OCI-LY1 (cell line): ENCODE data around the gene ZBTB14.

Source experiments
- H2AFZ ChIP-seq: fragments of 200-600 bp; sonication (generic), shearing (Covaris generic); 2 replicates; pipeline ENCODE4 v1.6.0; 2014; ENCODE audit warnings: antibody characterized with exemption, mild to moderate bottlenecking, low read length
- H3F3A ChIP-seq: fragments of 200-600 bp; sonication (generic), shearing (Covaris generic); 2 replicates; pipeline ENCODE4 v1.6.0; 2014; ENCODE audit warnings: mild to moderate bottlenecking, antibody characterized with exemption, low read length, moderate library complexity; ENCODE audit not compliant: insufficient read depth
- H3K27ac ChIP-seq: fragments of 200-600 bp; sonication (generic); 2 replicates; pipeline ENCODE4 v1.5.1; 2014; ENCODE audit warnings: low read length, mixed run types, mild to moderate bottlenecking, low read depth; ENCODE audit not compliant: poor library complexity, severe bottlenecking
- H3K27me3 ChIP-seq: fragments of 200-600 bp; sonication (generic); 2 replicates; pipeline ENCODE4 v1.6.0; 2014; ENCODE audit warnings: antibody characterized with exemption, mild to moderate bottlenecking, low read length, moderate library complexity; ENCODE audit not compliant: insufficient read depth
- H3K36me3 ChIP-seq: fragments of 200-600 bp; sonication (generic); 2 replicates; pipeline ENCODE4 v1.6.1; 2014; ENCODE audit warnings: mild to moderate bottlenecking, antibody characterized with exemption, low read length, moderate library complexity, mixed read lengths; ENCODE audit not compliant: insufficient read depth
- H3K4me1 ChIP-seq: fragments of 200-600 bp; sonication (generic); 2 replicates; pipeline ENCODE4 v1.5.1; 2014; ENCODE audit warnings: mild to moderate bottlenecking, low read length, moderate library complexity; ENCODE audit not compliant: insufficient read depth, severe bottlenecking
- H3K4me2 ChIP-seq: fragments of 200-600 bp; sonication (generic), shearing (Covaris generic); 2 replicates; pipeline ENCODE4 v1.6.1; 2014; ENCODE audit warnings: low read length
- H3K4me3 ChIP-seq: fragments of 200-600 bp; sonication (generic); 2 replicates; pipeline ENCODE4 v1.5.1; 2014; ENCODE audit warnings: low read length, low read depth, mild to moderate bottlenecking, mixed read lengths; ENCODE audit not compliant: poor library complexity, severe bottlenecking
- H3K79me2 ChIP-seq: fragments of 200-600 bp; shearing (Covaris generic); 2 replicates; pipeline ENCODE4 v1.6.1; 2016; ENCODE audit warnings: mixed run types, low read length, mixed read lengths; ENCODE audit not compliant: insufficient read depth
- H3K9ac ChIP-seq: fragments of 200-600 bp; sonication (generic), shearing (Covaris generic); 2 replicates; pipeline ENCODE4 v1.6.1; 2014; ENCODE audit warnings: mild to moderate bottlenecking, low read length, mixed read lengths
- H3K9me2 ChIP-seq: fragments of 200-600 bp; sonication (generic), shearing (Covaris generic); 2 replicates; pipeline ENCODE4 v1.6.1; 2014; ENCODE audit warnings: low read depth, mild to moderate bottlenecking, low read length, mixed read lengths
- H3K9me3 ChIP-seq: fragments of 200-600 bp; shearing (Covaris generic); 2 replicates; pipeline ENCODE4 v1.6.1; 2014; ENCODE audit warnings: low read length, mixed read lengths
- H4K20me1 ChIP-seq: fragments of 200-600 bp; sonication (generic), shearing (Covaris generic); 2 replicates; pipeline ENCODE4 v1.6.0; 2016; ENCODE audit warnings: mild to moderate bottlenecking, low read length; ENCODE audit not compliant: insufficient read depth
- EZH2 ChIP-seq: fragments of 200-600 bp; sonication (generic), shearing (Covaris generic); IDR thresholded peaks from 2 replicates; pipeline ENCODE4 v1.8.0; 2017; ENCODE audit warnings: borderline replicate concordance, mixed run types, mild to moderate bottlenecking, antibody characterized with exemption, low read length, moderate library complexity, mixed read lengths
- TF ChIP-seq, protein P1 (sequence below): fragments of 200-600 bp; sonication (generic), shearing (Covaris generic); IDR thresholded peaks from 2 replicates; pipeline ENCODE4 v1.5.1; 2017; ENCODE audit warnings: mild to moderate bottlenecking, antibody characterized with exemption, low read length, moderate library complexity, mixed read lengths

The ZBTB14 gene

GRCh38 chr18:5304232-5304631, 8.7 kb upstream of the ZBTB14 start:
- Histone ChIP-seq H3K9ac (no peak overlapping the region), H3K9me2 (no peaks in the 10 kb centered on the region), H3K27ac (no peak overlapping the region), H3K79me2 (no peaks in the 10 kb centered on the region), H3K27me3 (no peaks in the 10 kb centered on the region), H3K4me2 (no peak overlapping the region), H3F3A (no peaks in the 10 kb centered on the region), H3K36me3 (no peaks in the 10 kb centered on the region), H3K4me3 (no peak overlapping the region), H2AFZ (no peak overlapping the region), H3K9me3 (no peaks in the 10 kb centered on the region), H3K4me1 (peaks cover 2% of the 10 kb centered on the region), H4K20me1 (no peaks in the 10 kb centered on the region)
- TF ChIP-seq, protein P1, sequence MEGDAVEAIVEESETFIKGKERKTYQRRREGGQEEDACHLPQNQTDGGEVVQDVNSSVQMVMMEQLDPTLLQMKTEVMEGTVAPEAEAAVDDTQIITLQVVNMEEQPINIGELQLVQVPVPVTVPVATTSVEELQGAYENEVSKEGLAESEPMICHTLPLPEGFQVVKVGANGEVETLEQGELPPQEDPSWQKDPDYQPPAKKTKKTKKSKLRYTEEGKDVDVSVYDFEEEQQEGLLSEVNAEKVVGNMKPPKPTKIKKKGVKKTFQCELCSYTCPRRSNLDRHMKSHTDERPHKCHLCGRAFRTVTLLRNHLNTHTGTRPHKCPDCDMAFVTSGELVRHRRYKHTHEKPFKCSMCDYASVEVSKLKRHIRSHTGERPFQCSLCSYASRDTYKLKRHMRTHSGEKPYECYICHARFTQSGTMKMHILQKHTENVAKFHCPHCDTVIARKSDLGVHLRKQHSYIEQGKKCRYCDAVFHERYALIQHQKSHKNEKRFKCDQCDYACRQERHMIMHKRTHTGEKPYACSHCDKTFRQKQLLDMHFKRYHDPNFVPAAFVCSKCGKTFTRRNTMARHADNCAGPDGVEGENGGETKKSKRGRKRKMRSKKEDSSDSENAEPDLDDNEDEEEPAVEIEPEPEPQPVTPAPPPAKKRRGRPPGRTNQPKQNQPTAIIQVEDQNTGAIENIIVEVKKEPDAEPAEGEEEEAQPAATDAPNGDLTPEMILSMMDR = no peak
- no peak for TF ChIP-seq EZH2

GRCh38 chr18:5303636-5304035, 8.1 kb upstream of the ZBTB14 start:
- H2AFZ ChIP-seq = no peak overlapping the region
- no peaks in the 10 kb centered on the region for H3K9me2 ChIP-seq
- no peaks in the 10 kb centered on the region for H3K9me3 ChIP-seq
- no peaks in the 10 kb centered on the region for H3K36me3 ChIP-seq
- TF ChIP-seq, protein P1 = no peak
- no peak for TF ChIP-seq EZH2
- H3K4me2 ChIP-seq = no peak overlapping the region
- no peaks in the 10 kb centered on the region for H3K79me2 ChIP-seq
- H3K4me1 ChIP-seq = no peaks in the 10 kb centered on the region
- H3K27me3 ChIP-seq = no peaks in the 10 kb centered on the region
- H3F3A ChIP-seq = no peaks in the 10 kb centered on the region
- H3K9ac ChIP-seq = no peak overlapping the region
- H4K20me1 ChIP-seq = no peaks in the 10 kb centered on the region
- no peak overlapping the region for H3K4me3 ChIP-seq
- no peak overlapping the region for H3K27ac ChIP-seq

- no peak overlapping the region for H3K4me3 ChIP-seq
- H3K4me1 ChIP-seq = no peaks in the 10 kb centered on the region
- no peak overlapping the region for H3K4me2 ChIP-seq
- no peaks in the 10 kb centered on the region for H3K36me3 ChIP-seq
- H3F3A ChIP-seq = no peaks in the 10 kb centered on the region
- no peaks in the 10 kb centered on the region for H3K27me3 ChIP-seq
- H3K79me2 ChIP-seq = no peaks in the 10 kb centered on the region
- H3K9ac ChIP-seq = no peak overlapping the region
- TF ChIP-seq, protein P1 = no peak
- no peak for TF ChIP-seq EZH2
- H3K9me3 ChIP-seq = no peaks in the 10 kb centered on the region
- no peak overlapping the region for H2AFZ ChIP-seq
- no peak overlapping the region for H3K27ac ChIP-seq
- no peaks in the 10 kb centered on the region for H3K9me2 ChIP-seq
- no peaks in the 10 kb centered on the region for H4K20me1 ChIP-seq
These were observed 7.1 kb upstream of the ZBTB14 start for GRCh38 chr18:5302606-5303005.
